Stimulated activated CD4-positive, alpha-beta T cell treated with anti-CD3 and anti-CD28 coated beads, Interleukin-2, amount 100 ng/mL, for 24 hours (primary cell): ENCODE data around the gene DAAM1.

Source experiments
- DNase-seq, 2 donors: peaks; one replicate each; pipeline ENCODE4 v3.0.0-alpha.2; 2020

The DAAM1 gene

DNA sequence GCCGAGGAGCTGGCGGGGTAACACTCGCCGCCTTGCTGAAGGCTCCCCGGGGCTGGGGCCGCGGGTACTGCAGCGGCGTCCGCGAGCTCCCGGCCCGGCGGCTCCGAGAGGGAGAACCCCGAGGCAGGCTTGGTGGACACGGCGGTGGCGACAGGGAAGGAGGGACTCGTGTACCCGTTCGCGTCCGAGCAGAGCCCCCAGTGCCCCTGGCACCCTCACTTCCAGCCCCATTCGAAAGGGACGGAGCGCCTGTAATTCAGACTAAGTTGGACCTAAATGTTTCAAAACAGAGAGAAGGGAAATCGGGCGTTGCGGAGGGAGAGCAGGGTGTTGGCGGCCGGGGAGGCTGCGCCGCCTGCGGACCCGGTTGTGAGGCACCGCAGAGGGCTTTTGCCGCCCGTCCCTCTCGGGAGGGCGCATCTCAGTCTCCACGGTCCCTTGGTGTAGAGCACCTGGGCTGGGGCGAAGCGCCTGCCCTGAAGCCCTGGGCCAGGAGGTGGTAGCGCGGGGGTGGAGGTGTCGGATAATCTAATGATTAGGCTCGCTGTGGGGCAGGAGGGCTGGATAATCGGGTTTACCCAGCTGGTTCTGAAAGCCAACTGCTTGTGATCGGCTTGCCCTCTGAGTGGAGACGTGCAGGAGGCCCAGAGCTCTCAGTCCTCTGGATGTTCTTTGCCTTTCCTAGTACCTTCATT is 771 bp downstream of the DAAM1 start:
- peak; percentile 30 to 54 for DNase-seq

DNA sequence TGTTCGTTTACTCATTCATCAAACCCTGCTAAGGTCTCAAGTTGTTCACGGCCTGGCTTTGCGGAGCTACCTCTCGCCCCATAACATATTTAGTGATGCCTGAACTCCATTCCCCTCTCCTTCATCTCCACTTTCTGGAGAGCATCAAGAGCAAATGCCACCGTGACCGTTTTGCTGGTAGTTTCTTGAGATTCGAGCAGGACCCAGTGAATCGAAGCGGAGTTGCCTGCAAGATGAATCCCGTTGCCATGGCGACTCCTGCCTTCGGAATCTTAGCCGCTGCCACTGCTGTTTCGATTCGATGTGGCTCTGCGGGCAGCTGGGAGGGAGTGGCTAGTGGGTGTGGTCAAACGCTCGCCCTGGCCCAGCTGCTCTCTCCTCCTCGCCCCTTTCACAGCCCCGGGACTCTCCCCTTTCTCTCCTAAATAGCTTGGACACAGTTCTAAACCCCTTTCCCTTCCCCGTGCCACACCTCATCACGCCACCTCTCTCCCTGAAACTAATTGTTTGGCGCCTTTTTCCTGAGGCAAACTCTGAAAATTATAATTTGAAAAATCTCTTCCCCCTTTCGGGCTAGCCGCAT is 1.4 kb downstream of the DAAM1 start:
- DNase-seq = peak; percentile 74 to 80

DNA sequence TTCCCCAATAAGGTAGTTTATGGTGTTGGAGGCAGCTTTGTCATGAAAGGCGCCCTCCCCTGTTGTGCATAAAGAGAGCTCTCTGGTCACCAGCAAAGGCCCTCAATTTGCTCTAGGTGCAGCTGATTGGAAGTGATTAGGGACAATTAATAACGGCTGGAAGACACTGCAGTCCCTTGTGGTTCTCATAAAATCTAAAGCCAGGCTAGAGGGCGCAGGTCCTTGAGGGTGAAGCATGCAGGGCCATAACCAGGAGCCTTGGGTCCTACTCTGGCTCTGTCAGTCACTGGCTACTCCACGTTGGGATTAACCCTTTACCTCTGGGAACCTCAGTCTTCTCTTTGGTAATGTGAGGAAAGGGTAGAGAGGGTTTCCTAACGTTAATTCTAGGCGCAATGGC is 1.9 kb downstream of the DAAM1 start:
- no peak for DNase-seq

DNA sequence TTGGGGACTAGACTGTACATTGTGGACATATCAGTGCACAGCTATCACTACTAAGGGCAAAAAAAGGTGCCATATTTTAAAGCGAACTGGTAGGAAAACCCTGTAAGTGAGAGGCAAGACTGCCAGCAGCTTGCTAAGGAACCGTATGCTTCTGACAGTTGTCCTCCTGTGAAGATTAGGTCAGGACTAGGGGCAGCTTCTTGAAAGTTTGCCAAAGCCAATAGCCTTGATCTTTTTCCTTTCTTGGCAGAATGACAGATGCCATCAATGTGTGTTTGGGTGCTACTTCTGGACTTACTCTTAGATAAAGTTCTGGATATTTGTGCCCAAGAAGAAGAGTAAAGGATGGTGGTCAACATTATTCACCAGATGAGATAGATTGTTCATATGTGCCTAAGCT is 7.4 kb downstream of the DAAM1 start:
- no peak for DNase-seq

DNA sequence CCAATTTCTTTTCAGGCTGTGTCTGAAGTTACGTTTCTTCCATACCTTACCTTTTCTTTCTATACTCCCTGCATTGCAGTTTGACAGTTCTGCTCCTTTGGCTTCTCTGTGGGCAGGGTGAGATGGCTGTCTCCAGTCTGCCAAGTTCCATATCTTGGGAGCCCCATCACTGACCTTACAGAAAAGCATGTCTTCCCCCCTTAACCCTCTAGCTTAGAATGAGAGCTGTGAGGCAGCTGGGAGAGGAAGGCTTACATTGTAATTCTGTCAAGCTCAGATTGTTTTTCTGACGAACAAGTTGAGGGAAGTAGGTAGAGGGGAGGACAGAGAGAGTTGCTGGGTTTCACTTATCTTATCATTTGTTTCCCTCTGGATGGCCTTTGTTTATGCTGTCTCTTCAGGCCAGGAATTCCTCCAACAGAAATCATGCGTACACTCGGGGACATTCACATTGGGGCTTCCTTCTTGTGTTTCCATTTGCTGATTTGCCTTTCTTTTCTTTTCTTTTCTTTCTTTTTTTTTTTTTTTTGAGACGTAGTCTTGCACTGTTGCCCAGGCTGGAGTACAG is 9.3 kb downstream of the DAAM1 start:
- DNase-seq = no peak

DNA sequence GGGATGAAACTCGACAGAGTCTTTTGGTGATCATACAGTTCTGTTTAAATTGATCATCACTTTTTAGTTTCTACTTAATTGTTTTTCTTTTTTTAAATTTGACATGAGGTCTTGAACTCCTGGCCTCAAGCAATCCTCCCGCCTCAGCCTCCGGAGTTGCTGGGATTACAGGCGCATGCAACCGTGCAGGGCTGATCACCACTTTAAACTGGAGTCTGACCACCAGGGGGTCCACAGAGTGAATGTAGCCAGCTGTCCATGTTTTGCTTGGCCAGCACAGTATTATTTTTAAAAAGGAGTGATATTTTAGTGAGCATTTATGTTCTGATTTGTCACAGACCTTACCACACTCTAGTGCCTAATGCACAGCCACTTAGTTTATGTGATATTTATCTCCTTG is 10.7 kb downstream of the DAAM1 start:
- DNase-seq = no peak

DNA sequence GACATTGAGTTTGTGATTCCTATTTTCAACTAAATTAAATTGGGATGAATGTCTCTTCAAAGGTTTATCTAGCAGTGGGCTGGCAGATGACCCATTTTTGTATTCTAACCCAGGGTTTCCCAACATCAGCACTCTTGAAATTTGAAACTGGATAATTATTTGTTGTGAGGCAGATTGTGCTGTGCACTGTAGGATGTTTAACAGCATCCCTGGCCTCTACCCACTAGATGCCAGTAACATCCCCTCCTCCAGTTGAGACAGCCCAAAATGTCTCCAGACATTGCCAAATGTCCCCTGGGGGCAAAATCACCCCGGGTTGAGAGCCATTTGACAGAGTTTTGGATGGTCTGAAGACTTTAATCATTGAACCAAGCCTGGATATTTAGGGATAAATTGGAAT is 11.1 kb downstream of the DAAM1 start:
- DNase-seq = no peak

DNA sequence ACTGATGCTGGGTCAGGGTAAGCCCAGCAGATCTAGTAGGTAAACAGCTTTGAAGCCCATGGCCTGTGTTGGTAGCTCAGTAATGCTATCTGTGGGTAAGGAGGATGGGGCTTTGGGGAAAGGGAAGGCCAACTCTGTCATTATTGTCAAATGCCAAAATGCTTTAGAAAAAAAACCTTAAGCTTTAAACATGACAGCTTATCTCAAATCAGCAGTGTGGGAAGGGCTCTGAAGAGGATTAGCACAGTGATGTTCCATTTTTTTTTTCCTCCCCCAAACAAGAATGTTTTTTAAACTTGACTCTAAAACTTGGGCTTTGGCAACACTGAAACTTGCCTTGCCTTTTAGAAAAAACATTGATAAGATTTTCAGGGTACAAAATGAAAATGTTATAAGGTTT is 11.7 kb downstream of the DAAM1 start:
- DNase-seq = no peak

DNA sequence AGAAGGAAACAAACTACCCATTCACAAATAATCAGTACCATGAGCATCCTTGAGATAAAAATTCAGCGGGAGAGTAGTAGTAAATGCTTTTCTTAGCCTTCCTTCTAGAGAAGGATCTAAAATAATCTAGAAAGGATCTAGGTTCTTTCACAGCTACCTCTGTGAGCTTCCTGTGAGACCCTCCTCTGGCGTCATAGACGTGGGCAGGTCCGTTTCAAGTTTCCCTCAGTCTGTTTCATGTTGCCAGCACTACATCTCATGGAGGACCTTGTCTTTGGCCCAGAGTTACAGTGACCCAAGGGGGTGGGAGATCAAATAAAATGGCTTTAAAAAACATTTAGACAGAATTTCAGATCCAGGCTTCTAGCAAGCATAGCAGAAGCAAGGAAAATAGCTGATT is 13.6 kb downstream of the DAAM1 start:
- no peak for DNase-seq

DNA sequence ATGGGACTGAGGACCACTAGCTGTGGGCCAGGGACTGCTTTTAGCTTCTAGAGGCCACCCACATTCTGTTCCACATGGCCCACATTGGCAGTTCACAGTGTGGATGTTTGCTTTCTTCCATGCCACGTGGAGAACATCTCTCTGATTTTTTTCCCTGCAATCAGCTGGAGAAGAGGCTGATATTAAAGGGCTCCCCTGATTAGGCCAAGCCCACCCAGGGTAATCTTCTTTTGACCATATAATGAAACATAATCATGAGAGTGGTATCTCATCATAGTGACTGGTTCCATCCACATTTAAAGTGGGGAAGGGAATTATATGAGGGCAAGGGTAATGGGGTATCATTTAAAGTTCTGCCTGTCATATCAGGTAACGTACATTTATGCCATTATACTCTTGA is 15.8 kb downstream of the DAAM1 start:
- no peak for DNase-seq

DNA sequence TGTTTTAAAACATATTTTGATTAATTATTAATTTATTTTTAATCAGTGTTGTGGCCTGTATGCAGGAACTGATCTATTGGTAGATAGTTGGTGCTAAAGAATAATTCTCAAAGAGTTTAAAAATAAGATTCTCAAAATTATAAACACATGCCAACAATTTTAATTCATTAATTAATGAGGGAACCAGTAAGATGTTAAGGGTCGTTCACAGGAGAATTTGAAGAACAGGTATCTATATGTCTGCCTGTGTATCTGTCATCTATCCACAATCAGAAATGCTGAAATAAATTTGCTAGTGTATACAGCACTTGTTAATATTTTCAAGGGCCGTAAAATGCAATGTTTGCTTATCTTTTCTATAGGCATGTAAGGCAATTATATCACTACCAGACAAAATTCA is 18.4 kb downstream of the DAAM1 start:
- DNase-seq = no peak

DNA sequence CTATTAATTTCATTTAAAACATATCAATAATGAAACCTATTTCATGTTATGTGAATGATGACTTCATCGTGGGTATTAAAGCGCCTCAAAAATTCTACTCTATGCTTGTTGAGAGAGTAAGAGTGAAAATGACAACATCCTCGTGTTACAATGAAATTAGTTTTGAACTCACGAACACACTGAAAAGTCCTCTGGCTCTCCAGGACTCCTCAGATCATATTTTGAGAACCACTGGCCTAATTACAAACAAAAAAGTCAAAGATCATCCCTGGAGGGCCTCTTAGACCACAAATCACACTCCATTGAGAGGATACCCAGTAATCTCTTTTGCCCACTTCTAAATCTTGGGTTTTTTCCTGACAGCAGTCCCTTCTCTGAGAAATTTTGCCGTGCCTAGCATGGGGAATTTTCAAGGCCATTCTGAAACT is 19.1 kb downstream of the DAAM1 start:
- DNase-seq = no peak

DNA sequence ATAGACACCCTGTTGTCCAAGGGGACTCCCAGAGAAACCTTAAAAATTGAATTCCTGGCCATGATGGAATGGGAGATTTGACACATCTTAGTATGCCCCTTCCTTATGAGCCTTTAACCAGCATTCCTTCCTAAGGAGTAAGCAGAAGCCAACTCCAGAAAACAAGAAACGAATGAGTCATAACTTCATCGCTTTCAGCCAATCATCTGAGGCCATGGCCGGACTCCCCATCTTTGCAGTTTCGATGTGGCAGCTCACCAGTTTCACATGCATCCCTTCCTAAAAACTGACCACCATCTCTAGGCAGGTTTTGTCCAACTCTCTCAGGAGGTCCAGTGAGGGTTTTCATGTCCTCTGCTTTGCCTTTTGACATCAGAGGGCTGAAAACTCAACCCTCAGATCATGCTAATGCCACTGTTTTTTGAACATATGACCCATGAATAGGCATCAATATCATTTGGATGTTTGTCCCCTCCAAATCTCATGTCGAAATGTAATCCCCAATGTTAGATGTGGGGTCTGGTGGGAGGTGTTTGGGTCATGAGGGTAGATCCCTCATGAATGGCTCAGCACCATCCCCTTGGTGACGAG is 19.9 kb downstream of the DAAM1 start:
- no peak for DNase-seq

DNA sequence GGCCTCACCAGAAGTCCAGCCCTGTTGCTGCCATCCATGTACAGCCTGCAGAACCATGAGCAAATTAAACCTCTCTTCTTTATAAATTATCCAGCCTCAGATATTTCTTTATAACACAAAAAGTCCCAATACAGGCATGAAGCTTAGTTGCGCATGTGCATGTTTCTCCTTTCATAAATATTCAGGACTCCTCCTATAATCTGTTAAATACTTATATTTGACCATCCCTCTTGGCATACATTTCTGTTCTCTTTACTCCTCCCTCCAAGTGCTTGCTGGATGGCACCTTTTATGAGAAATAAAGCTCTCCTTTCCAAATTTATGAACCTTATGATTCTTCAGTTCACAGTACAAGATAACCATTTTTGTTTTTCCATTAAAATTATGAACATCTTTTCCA is 20.5 kb downstream of the DAAM1 start:
- DNase-seq = no peak

DNA sequence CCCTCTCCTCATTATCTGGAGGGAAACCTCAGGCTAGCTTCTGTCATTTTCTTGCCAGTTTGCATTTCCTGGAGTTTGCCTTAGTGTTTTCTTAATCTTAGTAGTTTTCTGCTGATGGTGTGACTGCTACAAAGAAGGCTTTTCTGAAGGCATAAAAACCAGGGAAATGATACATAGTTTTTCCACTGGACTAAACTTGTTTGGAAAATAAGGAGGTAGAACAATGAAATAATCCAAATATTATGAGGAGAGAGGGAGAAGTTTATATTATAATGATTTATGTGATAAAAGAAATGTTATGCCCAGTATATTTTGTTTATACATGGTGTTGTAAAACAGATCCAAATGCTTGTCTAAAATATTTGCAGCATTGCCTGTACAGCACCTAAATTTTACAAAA is 22.2 kb downstream of the DAAM1 start:
- DNase-seq = no peak

DNA sequence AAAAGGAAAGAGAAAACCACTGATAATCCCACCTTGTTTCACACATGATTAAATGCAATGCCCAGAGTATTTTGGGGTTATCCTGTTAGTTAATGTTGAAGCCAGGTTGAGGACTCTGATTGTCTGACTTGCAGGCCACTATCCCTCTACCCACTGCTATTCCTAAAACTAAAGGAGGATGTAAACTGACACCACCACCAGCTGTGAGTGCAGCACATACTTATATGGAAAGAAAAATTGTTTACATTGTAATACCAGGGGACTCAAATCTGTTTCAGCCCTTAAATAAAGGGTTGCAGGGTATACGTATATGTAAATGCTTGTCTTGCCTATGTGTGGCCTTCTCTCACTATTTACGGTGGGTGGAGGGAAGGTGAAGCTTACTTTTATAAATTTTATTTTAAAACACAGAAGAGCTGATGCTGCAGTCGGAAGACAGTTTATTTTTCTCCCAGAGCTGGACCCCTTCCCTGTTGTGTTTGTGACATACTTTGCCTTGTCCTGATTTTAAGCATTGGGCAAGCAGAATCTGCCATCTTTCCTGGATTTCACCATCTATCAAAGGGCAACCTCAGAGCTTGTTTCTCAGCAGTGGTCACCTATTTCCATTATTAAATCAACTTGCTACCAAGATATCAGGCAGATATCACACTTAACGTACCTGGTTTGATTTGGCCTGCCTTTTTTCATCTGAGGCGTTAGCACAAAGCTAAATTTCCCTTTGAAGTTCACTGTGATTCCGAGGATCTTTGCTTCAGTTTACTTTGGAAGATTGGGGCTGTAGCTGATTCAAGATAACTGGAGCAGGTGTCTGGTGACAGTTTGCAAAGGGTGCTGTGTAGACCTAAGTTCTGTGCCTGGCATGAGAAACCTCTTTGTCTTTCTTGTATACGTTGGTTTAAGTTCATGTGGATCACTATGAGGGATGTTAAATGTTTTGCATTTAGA is 25.2 kb downstream of the DAAM1 start:
- no peak for DNase-seq

DNA sequence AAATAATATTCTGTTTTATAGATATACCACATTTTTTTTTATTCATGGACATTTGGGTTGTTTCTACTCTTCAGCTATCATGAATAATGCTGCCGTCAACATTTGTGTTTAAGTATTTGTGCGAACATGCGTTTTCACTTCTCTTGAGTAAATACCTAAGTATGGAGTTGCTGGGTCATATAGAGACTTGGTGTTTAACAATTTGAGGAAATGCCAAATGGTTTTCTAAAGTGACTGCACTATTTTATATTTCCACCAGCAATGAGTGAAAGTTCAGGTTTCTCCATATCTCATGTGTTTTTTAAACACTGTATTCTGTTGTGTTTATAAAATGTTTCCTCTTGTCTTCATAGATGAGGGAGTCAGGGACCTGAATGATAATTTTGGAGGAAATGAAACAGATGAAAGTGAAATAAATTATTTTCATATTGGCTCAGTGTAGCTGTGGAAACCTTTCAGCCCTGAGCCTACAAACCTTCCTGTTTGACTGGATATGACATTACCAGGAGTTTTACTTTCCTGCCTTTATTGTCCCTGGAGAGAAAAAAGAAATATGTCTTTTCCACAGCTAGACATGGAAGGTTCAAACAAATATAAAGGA is 26.3 kb downstream of the DAAM1 start:
- no peak for DNase-seq

DNA sequence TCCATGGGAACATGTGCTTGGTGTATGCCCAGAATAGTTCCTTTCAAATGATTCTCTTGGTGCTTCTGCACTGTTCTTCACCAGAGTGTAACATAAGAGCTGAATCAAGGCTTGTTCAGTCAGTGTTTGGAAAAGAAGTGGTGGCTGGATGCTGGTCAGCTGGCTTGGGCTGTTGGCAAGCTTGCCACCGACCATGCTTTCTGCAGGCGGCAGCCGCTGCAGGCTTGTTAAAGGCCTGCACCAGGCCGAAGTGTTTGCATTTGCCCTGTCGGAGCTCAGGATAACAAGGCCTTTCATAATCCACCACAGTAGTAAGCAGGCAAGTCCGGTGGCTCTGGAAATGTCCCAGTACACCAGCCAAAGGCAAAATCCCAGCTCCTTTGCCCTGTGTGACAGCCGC is 26.9 kb downstream of the DAAM1 start:
- DNase-seq = no peak

DNA sequence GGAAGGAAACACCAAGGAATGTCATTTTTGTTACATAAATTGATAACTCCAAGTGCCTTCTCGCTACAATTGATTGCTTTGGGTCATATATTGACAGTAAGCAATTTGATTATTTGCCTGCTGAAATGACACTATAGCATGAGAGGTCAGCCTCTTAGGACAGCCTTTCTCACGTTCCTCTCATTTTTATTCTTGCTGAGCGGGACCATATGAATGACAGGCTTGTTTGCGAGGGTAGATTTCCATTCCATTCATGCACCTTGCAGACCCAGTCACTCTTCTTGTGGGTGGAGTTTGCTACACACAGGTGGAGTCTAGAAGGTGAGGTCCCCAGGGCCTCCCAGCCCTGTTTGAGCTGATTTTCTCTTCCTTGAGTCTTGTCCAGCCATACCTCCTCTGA is 27.3 kb downstream of the DAAM1 start:
- no peak for DNase-seq

DNA sequence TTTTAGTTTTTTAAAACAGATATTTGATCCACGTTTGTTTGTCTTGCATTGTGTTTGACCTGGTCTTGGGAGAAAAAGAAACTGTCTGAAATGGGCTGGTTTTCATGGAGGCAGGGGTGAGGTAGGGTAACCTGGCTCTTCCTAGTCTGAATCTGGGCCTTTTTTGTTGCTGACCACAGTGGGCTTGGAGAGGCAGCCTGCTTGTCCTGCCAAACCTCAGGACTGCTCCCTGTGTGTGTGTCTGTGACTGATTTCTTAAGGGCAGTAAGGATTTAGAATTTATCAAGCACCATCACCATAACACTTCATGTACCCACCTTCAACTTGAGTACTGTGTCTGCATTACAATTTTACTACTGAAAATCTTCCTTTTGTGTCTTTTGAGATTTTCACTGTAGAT is 28.5 kb downstream of the DAAM1 start:
- no peak for DNase-seq

DNA sequence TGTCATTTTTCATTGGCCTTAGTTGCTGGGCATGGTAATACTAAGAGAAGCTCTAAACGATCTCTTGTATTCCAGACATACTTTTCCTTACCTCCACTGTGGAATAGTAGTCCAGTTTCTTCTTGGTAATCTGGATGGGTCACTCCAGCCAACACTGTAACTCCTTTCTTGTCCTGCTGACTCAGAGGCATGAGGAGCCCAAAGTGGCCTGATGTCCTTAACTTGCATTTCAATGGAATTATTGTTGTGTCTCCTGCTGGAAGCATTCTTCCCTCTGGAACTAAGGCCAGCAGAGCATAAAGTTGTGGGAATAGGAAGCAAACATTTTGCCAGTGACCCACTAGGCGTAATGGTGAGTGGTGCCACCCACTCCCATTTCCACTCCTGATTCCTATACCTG is 33.1 kb downstream of the DAAM1 start:
- DNase-seq = no peak

DNA sequence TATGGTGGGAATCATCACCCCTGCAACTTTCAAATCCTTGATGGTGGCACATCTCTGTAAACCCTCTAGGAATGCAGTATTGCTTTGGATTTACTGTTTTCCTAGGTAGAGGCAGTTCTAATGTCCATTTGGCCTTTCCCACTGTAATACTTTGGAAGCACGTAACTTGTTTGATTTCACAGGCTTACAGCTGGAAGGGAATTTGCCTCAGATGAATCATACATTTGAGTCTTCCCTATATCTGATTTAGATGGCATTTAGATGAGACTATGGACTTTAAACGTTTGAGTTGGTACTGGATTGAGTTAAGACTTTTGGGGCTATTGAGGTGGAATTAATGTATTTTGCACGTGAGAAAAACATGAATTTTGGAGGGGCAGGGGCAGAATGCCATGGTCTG is 35.9 kb downstream of the DAAM1 start:
- DNase-seq = no peak

DNA sequence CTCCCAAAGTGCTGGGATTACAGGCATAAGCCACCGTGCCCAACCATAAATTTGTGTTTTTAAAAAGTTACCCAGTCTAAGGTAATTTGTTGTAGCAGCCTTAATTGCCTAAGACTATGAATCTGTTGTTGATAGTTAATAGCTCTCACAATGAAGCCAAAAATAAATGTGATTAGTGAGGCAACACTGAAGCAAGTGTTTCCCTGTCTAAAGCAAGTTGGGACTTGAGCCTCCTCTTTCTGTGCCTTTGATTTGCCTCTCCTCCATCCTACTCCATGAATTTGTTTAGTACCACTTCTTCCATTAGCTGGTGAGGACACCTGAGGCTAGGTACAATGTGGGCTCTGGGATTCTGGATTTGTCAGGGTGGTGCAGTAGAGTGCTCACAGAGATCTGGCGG is 36.8 kb downstream of the DAAM1 start:
- no peak for DNase-seq
